Activated T-helper 17 cell treated with anti-CD3 and anti-CD28 coated beads, Interleukin-2, amount 50 U/mL, for 72 hours (primary cell): Measurements from ENCODE around the gene MMP17. TPM values are rescaled to one million over a fixed set of nuclear protein-coding genes. Genes with fewer than 3 reads are reported as not detected.

Source experiments
- ATAC-seq: fragments of 150-1000 bp; cut with Tn5 transposase; replicated peaks from 2 replicates; pipeline ENCODE4 v1.10.0; 2021; ENCODE audit warnings: mild to moderate bottlenecking, moderate library complexity
- H3K27ac Mint-ChIP-seq: one replicate; pipeline ENCODE4 v1.8.0; 2022; ENCODE audit warnings: mixed read lengths
- H3K27me3 Mint-ChIP-seq: one replicate; pipeline ENCODE4 v1.8.0; 2022; ENCODE audit warnings: mixed read lengths
- H3K36me3 Mint-ChIP-seq: one replicate; pipeline ENCODE4 v1.8.0; 2022; ENCODE audit warnings: low read depth, mild to moderate bottlenecking, mixed read lengths
- H3K4me1 Mint-ChIP-seq: one replicate; pipeline ENCODE4 v1.8.0; 2022; ENCODE audit warnings: mixed read lengths
- H3K4me3 Mint-ChIP-seq: one replicate; pipeline ENCODE4 v1.8.0; 2022; ENCODE audit warnings: mild to moderate bottlenecking, mixed read lengths
- H3K9me3 Mint-ChIP-seq: one replicate; pipeline ENCODE4 v1.8.0; 2022; ENCODE audit warnings: mixed read lengths
- total RNA-seq, 2 donors: library from RNA; stranded (reverse); gene quantifications; one replicate each; pipeline ENCODE4 v1.2.3, GENCODE V29; 2022

The MMP17 gene
- total RNA-seq, 2 donors from 2014 or later = 0.32 TPM; not detected in 1

DNA sequence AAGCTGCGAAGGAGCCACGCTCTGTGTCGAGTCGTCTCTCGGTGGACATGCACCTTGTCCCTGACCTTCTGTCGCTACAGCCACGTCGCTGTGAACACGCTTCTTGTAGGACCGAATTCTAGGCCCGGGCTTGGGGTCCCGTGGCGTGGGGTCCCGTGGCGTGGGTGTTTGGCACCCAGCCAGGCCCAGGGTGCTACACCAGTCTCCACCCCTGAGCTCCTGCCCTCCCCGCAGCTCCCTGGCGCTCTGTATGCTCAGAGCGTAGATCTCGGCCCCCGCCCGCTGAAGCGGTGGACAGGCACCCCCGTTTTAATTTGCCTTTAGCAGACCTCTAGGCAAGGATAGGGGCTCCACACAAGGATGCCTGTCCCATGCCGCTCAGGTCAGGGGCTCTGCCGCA lies 16.5 kb downstream of the MMP17 start:
- Mint-ChIP-seq H3K27me3 (no peaks in the 10 kb centered on the region), H3K4me3 (no peak overlapping the region), H3K9me3 (no peaks in the 10 kb centered on the region), H3K27ac (no peak overlapping the region), H3K36me3 (no peaks in the 10 kb centered on the region), H3K4me1 (no peaks in the 10 kb centered on the region)
- ATAC-seq = no peak

GRCh38 chr12:131845121-131845520 lies 16.9 kb downstream of the MMP17 start:
- no peak for ATAC-seq
- no peaks in the 10 kb centered on the region for H3K9me3 Mint-ChIP-seq

GRCh38 chr12:131847456-131847855 lies 19.3 kb downstream of the MMP17 start:
- Mint-ChIP-seq H3K27me3 (no peaks in the 10 kb centered on the region), H3K9me3 (no peaks in the 10 kb centered on the region), H3K36me3 (no peaks in the 10 kb centered on the region), H3K27ac (no peak overlapping the region), H3K4me3 (no peak overlapping the region), H3K4me1 (no peaks in the 10 kb centered on the region)
- ATAC-seq = no peak

More at GRCh38 chr12:131845121-131845520, 16.9 kb downstream of the MMP17 start:
- Mint-ChIP-seq H3K27me3 (no peaks in the 10 kb centered on the region), H3K4me3 (no peak overlapping the region), H3K36me3 (no peaks in the 10 kb centered on the region), H3K4me1 (no peaks in the 10 kb centered on the region), H3K27ac (no peak overlapping the region)

DNA sequence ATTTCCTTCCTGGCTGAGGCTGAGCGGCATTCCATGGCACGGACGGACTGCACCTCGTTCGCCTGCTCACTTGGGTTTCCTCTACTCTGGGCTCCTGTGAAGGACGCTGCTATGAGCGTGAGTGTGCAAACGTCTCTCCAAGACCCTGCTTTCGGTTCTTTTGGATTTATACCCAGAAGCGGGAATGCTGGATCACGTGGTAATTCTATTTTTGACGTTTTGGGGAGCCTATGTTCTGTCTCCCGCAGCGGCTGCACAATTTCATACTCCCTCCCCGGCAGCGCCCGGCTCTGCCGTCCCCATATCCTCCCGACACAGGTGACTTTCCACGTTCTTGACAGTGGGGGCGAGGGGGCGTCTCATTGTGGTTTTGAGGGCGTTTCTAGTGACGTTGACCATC lies 20.6 kb downstream of the MMP17 start:
- no peak for ATAC-seq
- no peak overlapping the region for H3K4me3 Mint-ChIP-seq
- H3K27ac Mint-ChIP-seq = no peak overlapping the region
- H3K27me3 Mint-ChIP-seq = no peaks in the 10 kb centered on the region
- no peaks in the 10 kb centered on the region for H3K9me3 Mint-ChIP-seq
- H3K4me1 Mint-ChIP-seq = no peaks in the 10 kb centered on the region
- H3K36me3 Mint-ChIP-seq = no peaks in the 10 kb centered on the region

DNA sequence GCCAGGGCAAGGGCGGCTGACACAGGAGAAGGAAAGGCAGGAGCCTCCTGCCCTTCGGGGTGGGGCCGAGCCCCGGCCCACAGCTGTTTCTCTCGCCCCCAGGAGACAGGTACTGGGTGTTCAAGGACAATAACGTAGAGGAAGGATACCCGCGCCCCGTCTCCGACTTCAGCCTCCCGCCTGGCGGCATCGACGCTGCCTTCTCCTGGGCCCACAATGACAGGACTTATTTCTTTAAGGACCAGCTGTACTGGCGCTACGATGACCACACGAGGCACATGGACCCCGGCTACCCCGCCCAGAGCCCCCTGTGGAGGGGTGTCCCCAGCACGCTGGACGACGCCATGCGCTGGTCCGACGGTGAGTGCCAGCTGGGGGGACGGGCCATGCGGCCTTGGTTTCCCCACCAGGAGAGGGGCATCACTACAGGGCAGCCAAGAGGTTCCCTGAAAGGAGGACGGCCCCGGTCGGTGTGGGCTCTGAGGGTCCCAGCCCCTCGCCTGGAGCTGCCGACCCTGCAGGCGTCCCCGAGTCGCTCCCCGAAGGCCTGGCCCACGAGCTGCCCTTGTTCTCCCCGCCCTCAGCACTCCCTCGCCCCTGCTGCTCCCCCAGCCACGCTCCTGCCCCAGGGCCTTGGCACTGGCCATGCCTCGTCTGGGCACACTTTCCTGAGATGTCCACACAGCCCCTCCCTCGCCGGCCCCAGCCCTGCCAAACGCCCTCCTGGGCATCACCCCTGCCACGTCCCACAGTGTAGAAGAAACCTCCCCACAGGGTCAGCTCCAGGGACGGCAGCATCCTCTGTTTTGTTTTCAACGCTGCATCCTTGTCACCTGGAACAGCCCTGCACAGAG lies 21.7 kb downstream of the MMP17 start:
- ATAC-seq = no peak
- no peaks in the 10 kb centered on the region for H3K36me3 Mint-ChIP-seq
- no peak overlapping the region for H3K27ac Mint-ChIP-seq
- H3K27me3 Mint-ChIP-seq = no peaks in the 10 kb centered on the region
- no peak overlapping the region for H3K4me3 Mint-ChIP-seq
- H3K9me3 Mint-ChIP-seq = no peaks in the 10 kb centered on the region
- no peaks in the 10 kb centered on the region for H3K4me1 Mint-ChIP-seq

GRCh38 chr12:131850856-131851559 lies 22.8 kb downstream of the MMP17 start:
- Mint-ChIP-seq H3K36me3 (no peaks in the 10 kb centered on the region), H3K4me1 (no peaks in the 10 kb centered on the region), H3K4me3 (no peak overlapping the region), H3K27me3 (peaks cover 1% of the 10 kb centered on the region), H3K27ac (no peak overlapping the region), H3K9me3 (no peaks in the 10 kb centered on the region)
- ATAC-seq = peak; percentile 63

DNA sequence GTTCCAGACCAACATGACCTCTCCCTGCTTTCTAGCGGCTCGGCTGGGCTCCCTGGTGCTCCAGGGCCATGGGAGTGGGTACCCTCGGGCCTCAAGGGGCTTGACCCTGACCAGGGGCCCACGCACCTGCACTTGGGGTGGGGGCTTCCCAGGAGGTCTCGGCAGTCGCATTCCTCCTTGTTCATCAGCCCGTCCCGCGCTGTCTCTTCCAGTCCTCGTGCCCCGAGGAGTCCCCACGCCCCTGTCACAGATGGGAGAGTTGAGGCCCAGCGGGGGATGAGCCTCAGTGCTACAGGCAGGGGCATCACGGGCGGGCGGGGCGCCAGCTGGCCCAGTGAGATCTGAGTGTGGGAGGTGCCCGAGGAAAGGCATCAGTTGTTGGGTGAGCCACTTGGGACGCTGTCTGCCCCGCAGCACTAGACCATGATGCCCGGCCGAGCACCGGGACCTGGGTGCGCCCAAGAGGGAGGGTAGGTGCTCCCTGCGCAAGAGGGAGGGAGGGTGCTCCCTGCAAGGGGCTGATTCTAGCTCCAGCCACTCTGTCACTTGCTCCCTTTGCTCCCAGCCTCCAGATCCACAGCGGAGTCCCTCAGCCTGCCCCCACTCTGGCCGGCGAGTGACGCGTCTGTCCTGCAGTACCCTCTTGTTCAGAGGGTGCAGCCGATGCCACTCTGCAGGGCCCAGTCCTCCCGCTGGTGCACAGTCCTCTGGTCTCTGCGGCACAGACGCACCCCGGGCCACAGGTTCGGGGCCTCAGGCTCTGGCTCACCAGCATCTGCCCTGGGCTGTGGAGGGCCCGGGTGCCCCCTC lies 23.8 kb downstream of the MMP17 start:
- H3K4me3 Mint-ChIP-seq = no peak overlapping the region
- no peaks in the 10 kb centered on the region for H3K4me1 Mint-ChIP-seq
- no peaks in the 10 kb centered on the region for H3K36me3 Mint-ChIP-seq
- ATAC-seq = no peak
- H3K9me3 Mint-ChIP-seq = no peaks in the 10 kb centered on the region
- no peak overlapping the region for H3K27ac Mint-ChIP-seq
- H3K27me3 Mint-ChIP-seq = peaks cover 7% of the 10 kb centered on the region

DNA sequence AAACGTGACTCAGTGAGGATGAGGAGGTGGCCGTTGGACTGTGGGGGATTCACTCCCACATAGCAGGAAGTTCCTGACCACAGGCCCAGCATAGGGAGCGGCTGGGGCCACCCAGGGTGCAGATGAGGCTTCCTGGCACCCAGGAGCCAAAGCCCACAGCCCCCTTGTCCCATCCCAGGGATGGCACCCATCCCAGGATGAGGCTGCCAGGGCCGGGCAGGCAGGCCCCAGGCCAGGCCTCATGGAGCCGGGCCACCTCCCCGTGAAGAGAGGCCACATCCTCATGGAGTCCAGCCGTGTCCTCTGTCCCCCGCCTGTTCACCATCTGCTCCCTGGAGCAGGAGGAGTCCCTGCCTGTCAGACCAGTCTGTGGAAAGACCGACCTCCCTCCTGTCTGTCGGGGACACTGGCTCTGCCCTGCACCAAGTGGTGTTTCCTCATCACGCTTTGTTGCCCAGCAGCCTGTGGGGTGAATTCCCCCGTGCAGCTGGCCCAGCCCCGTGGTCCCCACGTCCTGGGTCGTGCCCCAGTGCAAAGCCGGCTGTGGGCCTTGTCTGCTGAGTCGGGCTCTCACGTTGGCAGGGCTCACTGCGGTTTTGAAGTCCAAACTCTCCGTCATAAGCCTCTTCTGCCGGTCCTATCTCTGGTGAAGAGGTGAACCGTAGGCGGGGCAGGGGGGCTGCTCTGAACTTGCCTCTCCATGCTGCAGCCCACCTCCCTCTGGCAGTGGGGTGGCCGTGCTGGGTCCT lies 24.5 kb downstream of the MMP17 start:
- Mint-ChIP-seq H3K9me3 (no peaks in the 10 kb centered on the region), H3K4me3 (no peak overlapping the region), H3K4me1 (no peaks in the 10 kb centered on the region), H3K27me3 (peaks cover 7% of the 10 kb centered on the region), H3K36me3 (no peaks in the 10 kb centered on the region), H3K27ac (no peak overlapping the region)
- no peak for ATAC-seq

GRCh38 chr12:131853832-131854797 lies 25.9 kb downstream of the MMP17 start:
- no peak for ATAC-seq
- Mint-ChIP-seq H3K4me3 (no peak overlapping the region), H3K4me1 (no peaks in the 10 kb centered on the region), H3K27me3 (peaks cover 7% of the 10 kb centered on the region), H3K36me3 (no peaks in the 10 kb centered on the region), H3K9me3 (no peaks in the 10 kb centered on the region), H3K27ac (no peak overlapping the region)

GRCh38 chr12:131854861-131855476 lies 26.8 kb downstream of the MMP17 start:
- Mint-ChIP-seq H3K27ac (no peak overlapping the region), H3K4me1 (no peaks in the 10 kb centered on the region), H3K4me3 (no peak overlapping the region), H3K27me3 (peaks cover 7% of the 10 kb centered on the region), H3K36me3 (no peaks in the 10 kb centered on the region), H3K9me3 (no peaks in the 10 kb centered on the region)
- no peak for ATAC-seq

GRCh38 chr12:131855521-131856142 lies 27.4 kb downstream of the MMP17 start:
- no peak for ATAC-seq
- Mint-ChIP-seq H3K4me1 (no peaks in the 10 kb centered on the region), H3K9me3 (no peaks in the 10 kb centered on the region), H3K27me3 (peaks cover 7% of the 10 kb centered on the region), H3K36me3 (no peaks in the 10 kb centered on the region), H3K27ac (no peak overlapping the region), H3K4me3 (no peak overlapping the region)

GRCh38 chr12:131856366-131857097 lies 28.3 kb downstream of the MMP17 start:
- Mint-ChIP-seq H3K27me3 (peaks cover 7% of the 10 kb centered on the region), H3K27ac (peak overlapping the region; percentile 25), H3K36me3 (no peaks in the 10 kb centered on the region), H3K4me1 (no peaks in the 10 kb centered on the region), H3K9me3 (no peaks in the 10 kb centered on the region), H3K4me3 (no peak overlapping the region)
- ATAC-seq = no peak
